ENCODE results near the gene PADI3. TPM values are rescaled to one million over a fixed set of nuclear protein-coding genes. Genes with fewer than 3 reads are reported as not detected.

The PADI3 gene
- total RNA-seq, 4 donors from 2014 or later = not detected

GRCh38 chr1:17270891-17271765, 22.2 kb downstream of the PADI3 start:
- ATAC-seq (ENCODE audit: low FRiP score) = no peak
- no peak for DNase-seq (ENCODE audit: low spot score)
- TF ChIP-seq CTCF (IDR thresholded peaks at IDR 0.05) = no peak

- TF ChIP-seq CTCF (IDR thresholded peaks at IDR 0.05) = no peak
- no peak for DNase-seq (ENCODE audit: low spot score)
- no peak for ATAC-seq (ENCODE audit: low FRiP score)
Measured at GRCh38 chr1:17272066-17272465, 23.2 kb downstream of the PADI3 start.

GRCh38 chr1:17272646-17273045, 23.7 kb downstream of the PADI3 start:
- ATAC-seq (ENCODE audit: low FRiP score) (no peak), DNase-seq (ENCODE audit: low spot score) (no peak)
- TF ChIP-seq CTCF (IDR thresholded peaks at IDR 0.05) = no peak

GRCh38 chr1:17273096-17273495, 24.2 kb downstream of the PADI3 start:
- no peak for ATAC-seq (ENCODE audit: low FRiP score)
- no peak for DNase-seq (ENCODE audit: low spot score)
- no peak for TF ChIP-seq CTCF (IDR thresholded peaks at IDR 0.05)

GRCh38 chr1:17274186-17275170, 25.6 kb downstream of the PADI3 start:
- DNase-seq (ENCODE audit: low spot score) (no peak), ATAC-seq (ENCODE audit: low FRiP score) (no peak)
- TF ChIP-seq CTCF (IDR thresholded peaks at IDR 0.05) = no peak

GRCh38 chr1:17276568-17276967, 27.7 kb downstream of the PADI3 start:
- no peak for DNase-seq (ENCODE audit: low spot score)
- ATAC-seq (ENCODE audit: low FRiP score) = no peak
- no peak for TF ChIP-seq CTCF (IDR thresholded peaks at IDR 0.05)
